ENCODE data around the gene ETV4. TPM values are rescaled to one million over a fixed set of nuclear protein-coding genes. Genes with fewer than 3 reads are reported as not detected.
A peak's percentile ranks its signal among the peaks of the same experiment; 100 is the strongest.

Gene ETV4
- polyA plus RNA-seq (2013, experiment 1 of 2; ENCODE audit: insufficient read length) = 12.3 TPM
- polyA plus RNA-seq (2013, experiment 2 of 2; ENCODE audit: insufficient read length) = 13.3 TPM

DNA sequence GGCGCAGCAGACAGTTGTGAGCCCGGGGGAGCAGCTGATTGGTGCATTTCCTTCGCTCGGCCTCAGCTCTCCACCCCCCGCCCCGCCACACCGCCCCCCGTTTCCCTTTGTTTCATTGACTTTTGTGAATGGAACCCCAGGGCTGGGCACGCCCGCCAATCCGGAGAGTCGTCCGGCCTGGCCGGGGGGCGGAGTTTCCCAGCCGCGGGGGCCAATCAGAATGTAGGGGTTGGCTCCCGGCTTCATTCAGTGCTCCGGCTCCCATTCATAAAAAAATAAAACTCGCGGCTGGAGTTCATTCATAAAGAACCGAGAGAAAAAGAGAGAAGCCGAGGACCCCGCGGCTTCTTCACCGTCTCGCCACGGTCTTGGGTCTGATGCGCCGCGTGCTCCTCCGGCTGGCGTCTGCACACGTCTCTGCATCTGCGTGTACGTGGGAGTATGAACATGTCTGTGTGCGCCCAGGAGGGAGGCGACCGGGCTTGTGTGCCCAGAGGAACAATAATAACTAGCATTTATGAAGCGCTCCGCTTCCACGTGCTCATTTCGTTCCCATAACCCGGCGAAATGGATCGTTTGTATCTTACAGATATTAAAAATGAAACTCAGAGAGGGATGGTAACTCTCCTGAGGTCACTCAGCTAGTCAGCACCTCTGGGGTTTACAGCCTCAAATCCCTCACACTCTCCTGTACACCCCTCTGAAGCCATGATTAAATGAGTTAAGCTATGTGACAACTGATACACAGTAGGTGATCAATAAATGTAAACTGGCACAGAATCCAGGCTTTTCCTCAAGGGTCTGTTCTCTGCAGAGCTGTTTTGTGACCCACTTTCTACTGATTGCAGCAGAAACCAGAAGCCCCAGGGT is at the start of gene ETV4:
TSS of gene ETV4 (minus strand) at position 22 of the 870 bp plus-strand sequence. CDS start 723 bp downstream, outside the sequence.
- DNase-seq = peak; percentile 93

DNA sequence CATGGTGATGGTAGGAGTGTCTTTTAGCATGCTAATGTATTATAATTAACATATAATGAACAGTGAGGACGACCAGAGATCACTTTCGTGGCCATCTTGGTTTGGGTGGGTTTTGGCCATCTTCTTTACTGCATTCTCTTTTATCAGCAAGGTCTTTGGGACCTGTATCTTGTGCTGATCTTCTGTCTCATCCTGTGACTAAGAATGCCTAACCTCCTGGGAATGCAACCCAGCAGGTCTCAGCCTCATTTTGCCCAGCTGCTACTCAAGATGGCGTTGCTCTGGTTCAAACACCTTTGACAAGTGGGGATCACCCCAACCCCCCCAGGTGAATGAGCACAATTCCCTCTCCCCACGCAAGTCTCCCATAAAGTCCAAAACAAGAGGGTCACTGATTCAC is 49.3 kb upstream of the ETV4 start:
- no peak for DNase-seq

DNA sequence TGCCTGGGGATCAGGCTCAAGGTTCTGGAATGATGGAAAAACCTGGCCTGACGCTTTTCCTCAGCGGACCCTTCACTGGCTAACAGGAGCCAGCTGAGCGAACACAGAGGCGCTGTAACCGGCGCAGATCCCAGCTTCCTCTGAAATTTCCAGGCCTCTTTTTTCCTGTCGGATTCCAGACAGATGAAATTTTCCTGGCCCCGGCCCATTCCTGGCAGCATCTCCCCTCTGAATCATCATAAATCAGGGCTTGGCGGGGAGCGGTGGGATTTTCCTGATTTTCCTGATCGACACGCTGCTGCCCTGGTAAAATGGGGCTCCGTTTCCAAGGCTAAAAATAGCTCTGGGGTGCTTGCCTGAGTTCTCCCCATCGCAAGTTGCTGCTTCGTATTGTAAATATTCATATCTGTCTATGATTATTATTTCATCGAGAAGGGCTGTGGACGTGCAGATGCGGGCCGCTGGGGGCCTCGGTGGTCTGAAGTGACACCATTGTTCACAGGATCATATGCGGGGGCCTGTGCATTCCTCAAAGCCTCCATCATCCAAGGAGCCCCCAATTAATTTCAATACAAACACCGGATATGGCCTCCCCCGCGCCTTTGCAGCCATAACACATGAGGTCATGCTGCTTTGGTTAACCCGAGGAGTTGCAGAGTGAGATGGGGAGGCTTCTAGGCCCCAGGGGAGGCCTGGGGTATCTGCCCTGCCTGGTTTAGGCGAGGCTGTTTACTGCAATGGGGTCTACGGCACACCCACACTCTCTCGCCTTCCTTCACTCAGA is 45.8 kb upstream of the ETV4 start:
- peak; percentile 96 for DNase-seq

DNA sequence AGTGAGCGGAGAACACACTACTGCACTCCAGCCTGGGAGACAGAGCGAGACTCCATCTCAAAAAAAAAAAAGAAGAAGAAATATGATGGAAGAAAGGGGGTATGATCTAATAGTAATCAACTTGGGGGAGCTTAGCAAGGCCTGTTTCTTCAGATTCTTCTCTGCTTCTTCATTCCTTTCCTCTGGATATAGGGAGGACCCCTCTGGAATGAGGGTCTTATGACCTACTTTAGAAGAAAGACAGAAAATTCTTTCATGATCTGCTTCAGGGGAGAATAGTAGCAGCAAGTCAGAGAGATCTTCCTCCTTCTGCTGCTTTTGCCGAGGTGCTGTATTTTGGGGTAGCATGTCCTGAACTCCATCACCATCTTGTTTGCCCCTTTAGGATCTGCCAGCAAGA is 44.9 kb upstream of the ETV4 start:
- DNase-seq = peak; percentile 51

DNA sequence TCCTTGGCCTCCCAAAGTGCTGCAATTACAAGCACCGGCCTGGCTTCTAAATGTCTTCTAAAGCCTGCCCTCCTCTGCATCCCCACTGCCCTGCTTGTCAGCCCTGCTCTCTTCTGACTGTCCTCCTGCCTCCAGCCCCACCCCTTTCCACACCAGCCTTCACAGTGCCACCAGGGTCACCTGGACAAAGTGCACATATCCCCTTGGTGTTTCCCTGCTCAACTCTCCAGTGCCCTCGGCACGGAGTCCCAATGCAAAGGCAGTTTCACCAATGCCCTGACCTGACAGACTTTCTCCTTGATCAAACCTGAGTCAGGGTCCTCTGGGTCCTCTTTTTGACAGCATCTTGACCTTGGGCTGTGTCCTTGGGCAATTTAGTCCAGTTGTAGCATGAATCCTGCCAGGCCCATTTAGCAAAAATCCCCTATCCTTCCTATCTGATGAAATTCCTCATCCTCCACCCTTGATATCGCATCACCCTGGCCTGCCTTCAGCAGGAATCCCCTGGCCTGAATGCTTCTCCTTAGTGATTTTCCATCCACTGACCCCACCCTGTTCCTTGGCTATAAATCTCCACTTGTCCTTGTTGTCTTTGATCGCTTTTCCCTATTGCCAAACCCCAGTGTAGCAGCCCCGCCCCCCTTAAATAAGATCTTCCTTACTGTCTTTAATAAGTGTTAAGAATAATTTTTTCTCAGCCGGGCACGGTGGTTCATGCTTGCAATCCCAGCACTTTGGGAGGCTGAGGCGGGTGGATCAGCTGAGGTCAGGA is 42.7 kb upstream of the ETV4 start:
- DNase-seq = no peak

- no peak for DNase-seq
Observed at GRCh38 chr17:43588121-43588520, 42.0 kb upstream of the ETV4 start.

- no peak for DNase-seq
Observed at GRCh38 chr17:43587647-43588046, 41.5 kb upstream of the ETV4 start.

DNA sequence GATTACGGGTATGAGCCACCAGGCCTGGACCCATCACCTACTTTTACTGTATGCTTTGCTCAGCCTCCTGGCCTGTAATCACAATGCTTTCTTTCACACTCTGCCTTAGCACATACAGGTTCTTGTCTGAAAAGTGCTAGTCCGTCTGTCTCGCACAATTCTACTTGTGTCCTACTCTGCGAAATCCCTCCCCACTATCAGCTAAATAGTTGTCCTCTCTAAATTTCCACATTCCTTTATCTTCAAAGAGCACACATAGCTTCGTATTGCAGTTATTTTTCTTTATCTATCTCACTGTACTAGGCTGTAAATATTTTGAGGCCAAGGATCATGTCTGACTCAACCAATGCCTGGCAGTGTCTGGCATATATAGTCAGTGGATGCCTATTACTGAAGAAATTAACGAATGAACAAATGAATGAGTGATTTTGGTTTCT is 38.5 kb upstream of the ETV4 start:
- no peak for DNase-seq

DNA sequence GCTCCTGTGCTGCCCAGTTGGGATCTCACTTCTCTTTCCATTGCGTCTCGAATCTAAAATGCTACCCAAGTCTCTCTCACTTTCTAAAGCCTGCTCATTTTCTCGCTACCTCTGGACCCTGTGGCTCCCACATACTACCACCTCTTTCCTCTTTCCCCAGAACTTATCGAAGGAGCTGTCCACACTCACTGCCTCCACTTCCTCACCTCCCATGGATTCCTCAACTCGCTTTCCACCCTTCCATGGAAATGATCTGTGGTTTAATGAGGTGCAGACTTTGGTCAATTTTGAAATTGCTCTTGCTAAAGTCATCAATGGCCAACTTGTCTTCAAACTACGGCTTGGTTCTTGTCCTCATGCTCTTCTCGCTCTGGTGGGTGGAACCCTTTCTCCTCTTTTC is 37.2 kb upstream of the ETV4 start:
- no peak for DNase-seq

DNA sequence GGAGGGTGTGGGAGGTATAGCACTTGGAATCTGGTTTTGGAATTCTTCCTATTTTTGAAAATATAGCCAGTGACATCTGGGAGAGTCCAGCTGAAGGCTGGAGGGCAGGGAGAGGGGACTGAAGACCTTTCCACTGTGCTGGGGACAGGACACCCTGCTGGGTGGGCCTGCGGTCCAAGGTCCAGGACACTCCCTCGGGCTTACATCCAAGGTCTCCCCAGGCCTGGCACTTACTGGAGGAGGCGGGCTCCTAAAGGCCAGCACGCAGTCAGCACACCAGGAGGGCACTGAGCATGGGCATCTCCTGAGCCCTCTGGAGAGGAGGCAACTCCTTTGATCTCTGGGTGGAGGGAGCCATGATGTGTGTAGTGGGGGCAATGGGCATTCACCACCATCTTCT is 35.5 kb upstream of the ETV4 start:
- DNase-seq = no peak

DNA sequence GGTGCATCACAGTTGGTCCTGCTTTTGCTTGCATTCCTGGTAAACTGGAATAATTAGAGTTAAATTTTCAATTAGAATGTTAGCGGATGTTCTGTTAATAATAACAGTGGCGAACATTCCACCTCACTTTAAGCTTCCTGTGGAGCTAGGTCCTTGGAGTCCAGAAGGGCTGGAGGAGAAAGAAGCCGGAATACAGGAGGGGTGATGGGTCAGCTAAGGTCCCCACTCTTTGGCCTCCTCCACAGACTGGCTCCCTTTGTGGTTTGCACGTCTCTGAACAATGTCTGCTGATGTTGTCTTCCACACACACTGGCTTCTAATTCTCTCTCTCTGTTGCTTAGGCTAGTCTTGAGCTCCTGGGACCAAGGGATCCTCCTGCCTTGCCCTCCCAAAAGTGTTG is 35.0 kb upstream of the ETV4 start:
- no peak for DNase-seq

- DNase-seq = peak; percentile 94
Observed at GRCh38 chr17:43579566-43580140, 33.5 kb upstream of the ETV4 start.

GRCh38 chr17:43578699-43579565 is 32.8 kb upstream of the ETV4 start:
- DNase-seq = peak; percentile 46

- no peak for DNase-seq
Observed at GRCh38 chr17:43578404-43578698, 32.2 kb upstream of the ETV4 start.

DNA sequence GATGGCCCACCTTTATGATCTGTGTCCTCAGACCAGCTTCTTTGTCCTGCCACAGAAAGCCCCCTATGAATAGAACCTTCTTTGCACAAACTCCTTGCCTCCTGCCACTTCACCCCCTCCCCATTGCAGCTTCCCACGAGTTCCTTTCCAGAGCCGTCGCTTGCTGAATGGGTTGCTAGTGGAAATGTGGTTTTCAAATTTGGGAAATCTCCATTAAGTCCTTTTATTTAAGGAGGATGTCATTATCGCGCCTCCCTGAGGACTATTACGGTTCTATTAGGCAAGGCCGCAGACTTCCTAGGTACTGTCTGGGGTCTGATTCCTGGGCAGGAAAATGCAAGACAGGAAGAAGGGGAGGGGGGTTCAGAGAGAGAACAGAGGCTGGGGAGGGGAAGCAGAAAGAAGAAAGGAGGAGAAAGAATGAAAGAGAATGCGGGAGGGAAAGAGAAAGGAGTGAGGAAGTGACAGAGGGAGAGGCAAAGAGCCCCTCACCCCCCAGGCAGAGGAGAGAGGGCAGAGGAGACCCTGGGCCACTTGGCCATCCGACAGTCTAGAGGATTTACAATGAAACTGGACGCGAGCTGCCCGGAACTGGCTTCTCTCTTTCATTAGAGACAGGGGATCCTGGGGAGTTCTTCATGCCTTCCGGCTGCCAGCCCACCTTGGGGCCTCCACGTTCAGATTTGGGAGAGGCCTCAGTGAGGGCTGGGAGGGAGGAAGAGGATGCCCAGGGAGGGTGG is 31.7 kb upstream of the ETV4 start:
- no peak for DNase-seq

DNA sequence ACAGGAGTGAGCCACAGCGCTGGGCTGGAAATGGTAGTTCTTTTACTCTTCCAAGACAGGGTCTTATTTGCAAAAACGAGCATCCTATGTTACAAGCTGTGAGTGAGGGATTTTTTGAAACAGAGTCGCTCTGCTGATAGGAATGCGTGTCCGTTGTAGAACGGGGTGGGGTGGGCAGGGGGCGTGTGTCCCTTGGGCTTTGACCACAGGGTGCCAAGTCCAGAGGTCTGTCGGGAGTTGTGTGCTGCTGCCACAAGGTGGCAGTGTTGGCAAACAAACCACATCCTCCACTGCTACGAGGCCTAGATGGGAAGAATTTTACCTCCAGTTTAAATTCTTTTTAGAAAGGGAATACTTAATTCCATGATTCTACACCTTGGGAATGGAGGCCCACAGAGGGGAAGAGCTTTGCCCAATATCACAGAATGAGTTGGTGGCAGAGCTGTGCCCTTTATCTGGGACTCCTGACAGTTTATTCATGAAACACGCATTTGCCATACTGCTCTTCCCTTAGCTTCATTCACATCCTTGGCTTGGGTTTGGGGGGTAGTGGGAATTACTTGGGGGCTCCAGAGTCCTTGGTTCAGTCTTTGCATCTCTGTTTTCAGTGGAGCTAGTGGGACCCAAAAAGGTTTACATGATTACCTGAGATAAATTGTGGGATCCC is 30.6 kb upstream of the ETV4 start:
- peak; percentile 71 for DNase-seq

GRCh38 chr17:43574896-43575525 is 28.9 kb upstream of the ETV4 start:
- no peak for DNase-seq

- DNase-seq = no peak
Observed at GRCh38 chr17:43574348-43574747, 28.2 kb upstream of the ETV4 start.

DNA sequence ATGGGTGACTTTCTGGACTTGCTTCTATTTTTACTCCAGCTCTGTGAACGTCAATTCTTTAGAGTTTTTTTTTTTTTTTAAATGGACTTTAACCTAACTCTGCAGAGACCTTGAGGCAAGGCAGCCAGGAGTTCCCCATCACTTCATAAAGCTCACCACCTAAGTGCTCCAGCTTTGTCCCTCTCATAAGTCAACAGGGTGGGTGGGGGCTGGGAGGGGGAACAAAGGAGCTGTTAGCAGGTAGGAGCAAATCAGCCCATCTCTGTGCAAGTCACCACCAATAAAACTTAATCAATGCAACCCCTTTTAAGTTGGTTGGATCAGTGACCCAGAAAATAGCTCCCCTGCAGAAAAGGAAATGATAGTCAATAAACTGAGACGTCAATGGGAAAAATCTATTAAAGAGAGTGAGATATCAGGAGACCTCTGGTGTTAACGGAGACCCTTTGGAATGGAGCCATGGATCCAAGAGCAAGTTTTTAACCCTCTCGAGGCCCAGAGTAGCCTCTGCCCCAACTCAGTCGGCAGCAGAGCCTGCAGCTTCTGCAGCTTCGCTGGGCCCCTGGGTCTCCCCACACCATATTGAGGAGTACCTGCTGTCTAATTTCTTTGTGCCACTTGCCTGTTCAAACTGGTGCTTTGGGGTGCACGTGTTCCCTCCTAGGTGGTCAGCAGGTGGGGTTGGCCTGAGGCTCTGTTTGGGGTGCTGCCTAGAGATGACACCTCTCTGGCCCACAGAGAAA is 27.6 kb upstream of the ETV4 start:
- no peak for DNase-seq

All from fibroblast of skin of abdomen (primary cell).